AG10803 (cell line): ENCODE data around the gene P2RY14.

Experiments used
- DNase-seq: peaks from one replicate; pipeline ENCODE4 v3.0.0; 2010; ENCODE audit warnings: low read depth
- H3K4me3 ChIP-seq: 2 replicates; pipeline ENCODE4 v1.5.1; 2011; ENCODE audit warnings: mild to moderate bottlenecking, low read length, control low read depth
- TF ChIP-seq, protein P1 (sequence below): conservative IDR thresholded peaks from 2 replicates; pipeline ENCODE4 v1.5.1; 2011; ENCODE audit warnings: mild to moderate bottlenecking, low read length, control low read depth, inconsistent platforms

Gene P2RY14

DNA sequence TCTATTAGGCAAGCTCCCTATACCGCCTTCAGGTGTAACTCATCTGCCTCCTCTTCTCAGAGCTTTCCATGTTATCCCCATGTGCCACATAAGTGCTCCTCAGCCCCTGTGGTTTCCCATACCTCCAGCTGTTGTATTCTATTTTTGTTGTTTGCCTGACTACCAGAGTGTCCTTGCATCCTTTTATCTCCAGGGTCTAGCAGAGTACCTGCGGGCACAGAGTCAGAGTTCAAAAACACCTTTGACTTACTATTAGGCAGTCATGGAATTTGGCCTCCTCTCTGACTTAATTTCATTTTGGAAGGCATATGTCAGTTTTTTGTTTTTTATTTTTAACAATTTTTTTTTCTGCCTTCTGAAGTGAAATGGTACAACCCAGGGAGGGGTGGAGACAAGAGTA is 31.2 kb upstream of the P2RY14 start:
- no peak overlapping the region for H3K4me3 ChIP-seq
- TF ChIP-seq, protein P1, sequence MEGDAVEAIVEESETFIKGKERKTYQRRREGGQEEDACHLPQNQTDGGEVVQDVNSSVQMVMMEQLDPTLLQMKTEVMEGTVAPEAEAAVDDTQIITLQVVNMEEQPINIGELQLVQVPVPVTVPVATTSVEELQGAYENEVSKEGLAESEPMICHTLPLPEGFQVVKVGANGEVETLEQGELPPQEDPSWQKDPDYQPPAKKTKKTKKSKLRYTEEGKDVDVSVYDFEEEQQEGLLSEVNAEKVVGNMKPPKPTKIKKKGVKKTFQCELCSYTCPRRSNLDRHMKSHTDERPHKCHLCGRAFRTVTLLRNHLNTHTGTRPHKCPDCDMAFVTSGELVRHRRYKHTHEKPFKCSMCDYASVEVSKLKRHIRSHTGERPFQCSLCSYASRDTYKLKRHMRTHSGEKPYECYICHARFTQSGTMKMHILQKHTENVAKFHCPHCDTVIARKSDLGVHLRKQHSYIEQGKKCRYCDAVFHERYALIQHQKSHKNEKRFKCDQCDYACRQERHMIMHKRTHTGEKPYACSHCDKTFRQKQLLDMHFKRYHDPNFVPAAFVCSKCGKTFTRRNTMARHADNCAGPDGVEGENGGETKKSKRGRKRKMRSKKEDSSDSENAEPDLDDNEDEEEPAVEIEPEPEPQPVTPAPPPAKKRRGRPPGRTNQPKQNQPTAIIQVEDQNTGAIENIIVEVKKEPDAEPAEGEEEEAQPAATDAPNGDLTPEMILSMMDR = no peak
- no peak for DNase-seq

DNA sequence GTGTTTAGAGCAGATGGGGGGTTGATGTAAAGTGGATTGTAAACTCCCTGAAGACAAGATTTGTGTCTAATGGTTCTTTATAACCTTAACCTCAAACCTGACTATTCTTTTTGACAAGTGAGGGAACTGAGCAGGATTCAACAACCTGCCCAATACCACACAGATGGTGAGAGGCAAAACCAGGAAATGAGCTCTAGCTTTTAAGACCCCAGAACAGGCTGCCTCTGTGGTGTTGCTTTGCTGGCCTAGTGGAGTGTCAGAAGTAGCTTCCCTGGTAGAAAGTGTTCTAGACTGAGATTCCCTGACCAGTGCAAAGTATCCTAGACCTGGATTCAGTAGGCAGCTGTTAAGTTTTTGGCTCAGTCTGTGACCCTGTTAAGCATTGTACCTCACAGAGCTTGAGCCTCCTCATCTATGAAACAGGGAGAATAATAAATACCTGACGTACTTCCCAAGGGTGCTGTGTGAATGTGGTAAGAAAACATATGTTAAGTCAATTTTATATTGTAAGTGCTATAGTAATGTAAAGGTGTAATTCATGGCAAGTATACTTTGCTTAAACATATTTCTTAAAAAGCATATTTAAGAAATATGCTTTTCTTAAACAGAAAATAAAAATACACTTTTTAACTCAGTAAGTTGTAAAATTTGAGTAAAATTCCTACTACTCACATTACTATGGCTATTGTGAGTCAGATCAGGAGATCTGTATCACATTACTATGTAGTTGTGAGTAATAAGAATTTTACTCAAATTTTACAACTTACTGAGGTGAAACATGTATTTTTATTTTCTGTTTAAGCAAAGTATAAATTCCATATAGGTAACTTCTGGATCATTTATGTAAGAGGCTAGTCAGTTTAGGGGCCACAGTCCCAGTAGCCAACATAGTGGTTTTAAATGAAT is 29.5 kb upstream of the P2RY14 start:
- TF ChIP-seq, protein P1 = no peak
- no peak overlapping the region for H3K4me3 ChIP-seq
- DNase-seq = no peak

DNA sequence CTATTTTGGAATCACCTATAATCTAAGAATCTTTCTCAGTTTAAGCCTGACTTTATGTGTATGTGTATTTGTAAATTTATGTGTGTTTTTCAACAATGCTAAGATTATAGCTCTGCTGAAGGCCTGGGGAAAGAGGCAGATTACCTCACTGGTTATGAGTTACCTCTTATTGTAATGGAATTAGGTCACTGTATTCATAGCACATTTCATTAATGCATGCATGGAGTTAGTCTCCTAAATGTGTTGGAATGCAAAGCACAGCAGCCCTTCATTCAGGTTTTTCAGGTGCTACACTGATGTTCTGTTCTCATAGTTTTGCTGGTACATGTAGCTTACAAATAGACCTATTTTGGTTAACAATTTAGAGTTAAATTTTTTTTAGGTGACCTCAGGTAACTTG is 28.8 kb upstream of the P2RY14 start:
- no peak overlapping the region for H3K4me3 ChIP-seq
- TF ChIP-seq, protein P1 = no peak
- DNase-seq = no peak

DNA sequence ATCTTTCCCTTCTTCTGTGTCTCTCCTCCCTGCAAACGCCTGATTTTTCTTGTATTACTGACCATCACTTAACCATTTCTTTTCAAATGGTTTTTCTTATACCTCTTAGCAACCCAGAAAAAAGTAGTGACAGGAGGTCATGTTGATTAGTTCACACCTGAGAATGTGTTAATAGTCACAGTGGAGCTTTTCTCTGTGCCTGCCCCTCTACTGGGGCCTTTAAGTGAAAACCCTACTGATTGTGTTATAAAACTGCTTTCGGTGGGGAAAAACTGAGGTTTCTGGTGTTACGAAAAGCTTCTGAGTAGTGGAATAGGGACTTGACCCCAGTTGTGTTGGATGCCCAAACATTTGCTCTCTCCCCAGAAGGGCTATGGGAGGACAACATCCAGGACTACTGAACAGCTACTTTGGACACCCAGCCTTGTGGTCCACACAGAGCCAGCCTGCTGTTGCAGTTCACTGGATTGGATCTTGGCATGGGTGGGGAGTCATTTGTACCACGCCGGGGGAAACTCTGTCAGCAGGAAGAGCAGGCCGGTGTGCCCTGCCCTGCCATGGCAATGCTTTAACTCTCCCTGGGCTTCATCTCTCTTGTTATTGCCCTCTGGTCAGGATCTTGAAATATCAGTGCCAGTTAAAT is 27.9 kb upstream of the P2RY14 start:
- DNase-seq = no peak
- TF ChIP-seq, protein P1 = no peak
- H3K4me3 ChIP-seq = no peak overlapping the region

DNA sequence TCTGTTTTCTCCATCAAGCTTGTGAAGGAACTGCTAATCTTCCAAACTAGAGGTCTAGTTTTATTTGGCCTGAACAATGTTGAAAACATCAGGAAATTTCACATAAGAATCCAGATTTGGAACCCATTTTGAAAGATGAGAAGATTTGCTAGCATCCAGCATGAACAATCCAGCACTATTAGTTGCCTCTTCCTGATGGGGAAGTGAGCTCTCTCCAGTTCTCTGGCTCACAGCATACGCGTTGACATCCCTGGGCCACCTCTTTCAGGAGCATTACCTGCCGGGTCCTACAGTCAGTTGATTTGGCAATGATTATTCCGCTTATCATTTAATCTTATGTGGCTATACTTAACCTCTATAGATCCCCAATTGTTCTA is 27.4 kb upstream of the P2RY14 start:
- TF ChIP-seq, protein P1 = no peak
- DNase-seq = peak; percentile 56
- peak overlapping the region; percentile 41; the same call in 1 of the 2 replicates for H3K4me3 ChIP-seq

DNA sequence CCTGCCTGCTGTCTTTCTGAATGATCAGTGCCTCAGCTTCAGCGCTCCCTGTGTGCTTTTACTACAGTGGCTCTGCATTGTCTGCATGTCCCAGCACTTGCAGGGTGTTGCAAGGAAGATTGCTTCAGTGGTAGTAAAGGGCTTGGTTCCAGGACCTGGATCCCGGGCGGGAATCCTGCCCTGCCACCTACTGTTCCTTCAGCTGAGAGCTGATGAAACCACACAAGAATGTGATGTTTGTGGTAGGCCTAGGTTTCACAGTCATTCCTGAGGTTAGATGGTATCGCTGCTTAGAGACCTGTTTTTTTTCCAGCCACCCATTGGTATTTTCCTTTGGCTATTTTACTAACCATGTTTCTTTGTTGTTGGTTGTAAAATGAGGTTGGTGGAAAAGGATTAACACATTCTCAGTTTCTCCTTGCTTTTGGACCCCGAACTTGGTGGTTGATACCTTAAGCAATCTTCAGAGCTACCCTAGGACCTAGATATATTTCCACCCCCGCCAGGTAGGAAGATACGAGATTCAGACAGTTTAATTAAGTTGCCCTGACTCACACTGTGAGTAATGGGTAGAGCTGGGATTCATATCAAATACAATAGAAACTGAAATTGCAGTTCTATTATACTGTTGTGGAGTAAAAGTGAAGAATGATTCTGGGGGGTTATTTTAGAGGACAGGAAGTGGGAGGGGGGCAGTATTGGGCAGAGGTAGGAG is 26.9 kb upstream of the P2RY14 start:
- TF ChIP-seq, protein P1 = peak; percentile 38
- peak; percentile 99 for DNase-seq
- peak overlapping the region; percentile 41 for H3K4me3 ChIP-seq
